ENCODE results near the gene PHF2.

Gene PHF2

GRCh38 chr9:93697352-93698139, 121.2 kb downstream of the PHF2 start:
- no peak for DNase-seq

- DNase-seq: no peak
Measured at GRCh38 chr9:93698140-93698908, 121.9 kb downstream of the PHF2 start.

GRCh38 chr9:93699650-93700049, 123.3 kb downstream of the PHF2 start:
- DNase-seq: no peak

GRCh38 chr9:93701494-93702218, 125.3 kb downstream of the PHF2 start:
- no peak for DNase-seq

- no peak for DNase-seq
Measured at GRCh38 chr9:93702261-93702660, 125.9 kb downstream of the PHF2 start.

GRCh38 chr9:93708289-93708986, 132.1 kb downstream of the PHF2 start:
- DNase-seq: no peak

GRCh38 chr9:93708987-93709302, 132.6 kb downstream of the PHF2 start:
- DNase-seq: no peak

- DNase-seq: no peak
Measured at GRCh38 chr9:93709600-93710369, 133.4 kb downstream of the PHF2 start.

- no peak for DNase-seq
Measured at GRCh38 chr9:93710370-93710723, 134.0 kb downstream of the PHF2 start.

GRCh38 chr9:93711002-93711401, 134.6 kb downstream of the PHF2 start:
- no peak for DNase-seq

GRCh38 chr9:93712896-93713295, 136.5 kb downstream of the PHF2 start:
- no peak for DNase-seq

GRCh38 chr9:93713716-93714115, 137.3 kb downstream of the PHF2 start:
- DNase-seq: no peak

GRCh38 chr9:93721417-93721965, 145.1 kb downstream of the PHF2 start:
- DNase-seq: no peak

GRCh38 chr9:93724852-93725251, 148.5 kb downstream of the PHF2 start:
- DNase-seq: no peak

- no peak for DNase-seq
Measured at GRCh38 chr9:93725382-93725781, 149.0 kb downstream of the PHF2 start.

GRCh38 chr9:93726147-93726546, 149.8 kb downstream of the PHF2 start:
- DNase-seq: no peak
